ENCODE data around the gene CAP2.
"Not testable (repeated sequence)": the region's sequence is repeated elsewhere in the genome, so short reads cannot be mapped to it uniquely, and the experiment has no call there.

Gene CAP2

GRCh38 chr6:17580518-17581048 is 187.2 kb downstream of the CAP2 start:
- no peak for DNase-seq (ENCODE audit: low read depth in 2 of 2)

DNA sequence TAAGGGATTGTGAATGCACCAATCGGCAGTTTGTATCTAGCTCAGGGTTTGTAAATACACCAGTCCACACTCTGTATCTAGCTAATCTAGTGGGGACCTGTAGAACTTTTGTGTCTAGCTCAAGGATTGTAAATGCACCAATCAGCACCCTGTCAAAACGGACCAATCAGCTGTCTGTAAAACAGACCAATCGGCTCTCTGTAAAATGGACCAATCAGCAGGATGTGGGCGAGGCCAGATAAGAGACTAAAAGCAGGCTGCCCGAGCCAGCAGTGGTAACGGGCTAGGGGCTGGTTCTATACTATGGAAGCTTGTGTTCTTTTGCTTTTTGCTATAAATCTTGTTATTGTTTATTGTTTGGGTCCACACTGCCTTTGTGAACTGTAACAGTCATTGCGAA is 187.9 kb downstream of the CAP2 start:
- not testable (repeated sequence) for DNase-seq (ENCODE audit: low read depth in 2 of 2)

DNA sequence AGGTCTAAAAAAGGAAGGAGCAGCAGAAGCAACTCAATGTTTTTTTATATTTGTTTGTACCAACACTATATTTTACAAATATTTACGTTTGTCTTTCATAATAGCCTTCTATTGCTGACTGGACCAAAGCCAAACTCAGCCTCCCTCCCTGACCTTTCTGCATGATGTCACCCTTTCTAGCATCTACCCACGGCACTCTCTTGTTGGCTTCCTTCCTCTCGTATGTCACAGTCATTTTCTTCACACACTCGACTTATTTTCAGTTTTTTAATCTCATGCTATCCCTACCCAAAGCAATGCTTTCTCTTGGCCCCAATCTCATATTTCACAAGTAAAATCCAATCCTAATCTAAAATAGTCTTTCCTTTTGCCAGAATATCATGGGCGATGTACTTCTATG is 190.4 kb downstream of the CAP2 start:
- no peak for DNase-seq (ENCODE audit: low read depth in 2 of 2)

DNA sequence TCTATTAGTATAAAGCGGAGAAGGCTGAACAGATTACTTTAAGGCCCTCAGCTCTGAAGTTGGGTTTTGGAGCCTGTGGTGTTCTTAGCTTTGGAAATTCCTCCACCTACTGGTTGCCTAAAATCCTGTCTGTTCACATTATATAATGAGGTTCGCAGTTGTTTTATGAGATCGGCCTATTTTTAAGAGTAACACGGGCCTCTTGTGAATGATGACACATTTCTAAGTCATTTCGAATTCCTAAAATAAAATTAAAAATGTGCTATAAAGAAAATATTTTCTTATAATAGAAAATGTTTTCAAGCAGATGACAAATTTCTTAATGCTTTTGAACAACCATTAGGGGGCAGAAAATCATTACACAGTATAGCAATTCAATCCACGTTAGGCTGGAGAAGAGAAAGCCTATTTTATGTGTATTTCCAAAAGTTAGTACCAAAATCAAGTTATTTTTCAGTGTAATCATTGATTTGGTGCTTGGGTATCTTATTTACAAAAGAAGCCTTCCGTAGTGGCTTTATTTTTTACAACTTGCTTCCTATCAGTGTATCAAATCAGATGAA is 190.9 kb downstream of the CAP2 start:
- no peak for DNase-seq (ENCODE audit: low read depth in 2 of 2)

DNA sequence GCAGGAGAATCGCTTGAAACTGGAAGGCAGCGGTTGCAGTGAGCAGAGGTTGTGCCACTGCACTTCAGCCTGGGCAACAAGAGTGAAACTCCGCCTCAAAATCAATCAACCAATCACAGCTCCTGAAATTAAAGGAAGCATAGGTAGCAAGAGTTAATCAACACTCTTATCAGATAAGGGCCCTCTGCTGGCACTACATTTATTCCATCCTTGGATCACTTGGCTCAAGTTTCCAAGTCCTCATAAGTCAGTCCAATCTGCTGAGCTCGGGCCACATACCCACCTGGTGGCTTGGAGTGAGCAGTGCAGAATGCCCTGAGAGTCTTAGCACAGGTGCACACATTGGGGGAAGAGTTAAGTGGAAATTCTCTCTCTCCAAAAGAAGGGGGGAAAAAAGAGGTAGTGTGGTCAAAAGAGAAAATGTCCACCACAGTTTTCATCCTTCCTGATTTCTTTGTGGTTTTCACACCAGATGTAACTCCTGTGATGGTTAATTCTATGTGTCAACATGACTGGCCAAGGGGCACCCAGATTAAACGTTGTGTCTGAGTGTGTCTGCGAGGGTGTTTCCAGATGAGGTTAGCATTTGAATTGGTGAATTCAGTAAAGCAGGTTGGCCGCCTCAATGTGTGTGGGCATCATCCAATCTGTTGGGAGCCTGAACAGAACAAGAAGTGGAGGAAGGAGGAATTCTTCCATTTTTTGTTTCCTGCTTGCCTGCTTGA is 192.5 kb downstream of the CAP2 start:
- DNase-seq (ENCODE audit: low read depth in 2 of 2), result no peak

GRCh38 chr6:17586623-17587022 is 193.2 kb downstream of the CAP2 start:
- DNase-seq (ENCODE audit: low read depth in 2 of 2), result not testable (repeated sequence)

DNA sequence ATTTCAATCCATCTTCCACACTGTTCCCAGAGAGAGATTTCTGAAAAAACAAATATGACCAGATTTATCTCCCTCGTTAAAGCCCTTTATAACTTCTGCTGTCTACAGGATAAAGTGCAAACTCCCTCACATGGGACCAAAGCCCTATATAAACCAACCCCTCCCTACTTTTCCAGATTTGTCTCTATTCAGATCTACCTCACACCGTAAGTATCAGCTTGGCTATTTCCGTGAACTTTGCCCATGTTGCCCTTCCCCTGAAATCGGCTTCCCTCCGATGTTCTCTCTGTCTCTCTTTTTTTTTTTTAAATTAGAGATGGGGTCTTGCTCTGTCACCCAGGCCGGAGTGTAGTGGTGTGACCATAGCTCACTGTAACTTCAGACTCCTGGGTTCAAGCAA is 194.6 kb downstream of the CAP2 start:
- DNase-seq (ENCODE audit: low read depth in 2 of 2), result no peak

- DNase-seq (ENCODE audit: low read depth in 2 of 2), result no peak
Measured at GRCh38 chr6:17589406-17590096, 196.2 kb downstream of the CAP2 start.

DNA sequence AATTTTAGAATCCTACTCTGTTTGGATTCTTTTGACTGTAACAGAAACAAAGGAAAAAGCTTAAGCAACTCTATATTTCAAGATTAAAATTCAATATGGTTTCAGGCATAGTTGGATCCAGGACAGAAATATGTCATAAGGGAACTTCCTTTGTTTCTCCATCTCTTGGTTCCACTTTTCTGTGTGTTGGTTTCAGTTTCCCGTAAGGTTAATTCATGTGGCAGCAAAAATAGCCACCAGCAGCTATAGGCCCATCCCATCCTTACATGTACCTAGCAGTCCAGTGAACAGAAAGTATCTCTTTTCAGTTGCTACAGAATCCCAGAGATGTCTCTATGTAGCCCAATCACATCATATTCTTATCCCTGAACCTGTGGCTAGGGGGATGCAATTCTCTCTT is 197.9 kb downstream of the CAP2 start:
- no peak for DNase-seq (ENCODE audit: low read depth in 2 of 2)

GRCh38 chr6:17593246-17593645 is 199.9 kb downstream of the CAP2 start:
- DNase-seq (ENCODE audit: low read depth in 2 of 2), result no peak

- DNase-seq (ENCODE audit: low read depth in 2 of 2), result no peak
Measured at GRCh38 chr6:17596085-17596484, 202.7 kb downstream of the CAP2 start.

GRCh38 chr6:17599877-17600526 is 206.6 kb downstream of the CAP2 start, which contains the start of gene FAM8A1:
Gene FAM8A1, plus strand, starts transcription at chr6:17600302. Its CDS starts 108 bp downstream, at chr6:17600410.
- DNase-seq (ENCODE audit: low read depth in 2 of 2), result peak; percentile 94 to 96

DNA sequence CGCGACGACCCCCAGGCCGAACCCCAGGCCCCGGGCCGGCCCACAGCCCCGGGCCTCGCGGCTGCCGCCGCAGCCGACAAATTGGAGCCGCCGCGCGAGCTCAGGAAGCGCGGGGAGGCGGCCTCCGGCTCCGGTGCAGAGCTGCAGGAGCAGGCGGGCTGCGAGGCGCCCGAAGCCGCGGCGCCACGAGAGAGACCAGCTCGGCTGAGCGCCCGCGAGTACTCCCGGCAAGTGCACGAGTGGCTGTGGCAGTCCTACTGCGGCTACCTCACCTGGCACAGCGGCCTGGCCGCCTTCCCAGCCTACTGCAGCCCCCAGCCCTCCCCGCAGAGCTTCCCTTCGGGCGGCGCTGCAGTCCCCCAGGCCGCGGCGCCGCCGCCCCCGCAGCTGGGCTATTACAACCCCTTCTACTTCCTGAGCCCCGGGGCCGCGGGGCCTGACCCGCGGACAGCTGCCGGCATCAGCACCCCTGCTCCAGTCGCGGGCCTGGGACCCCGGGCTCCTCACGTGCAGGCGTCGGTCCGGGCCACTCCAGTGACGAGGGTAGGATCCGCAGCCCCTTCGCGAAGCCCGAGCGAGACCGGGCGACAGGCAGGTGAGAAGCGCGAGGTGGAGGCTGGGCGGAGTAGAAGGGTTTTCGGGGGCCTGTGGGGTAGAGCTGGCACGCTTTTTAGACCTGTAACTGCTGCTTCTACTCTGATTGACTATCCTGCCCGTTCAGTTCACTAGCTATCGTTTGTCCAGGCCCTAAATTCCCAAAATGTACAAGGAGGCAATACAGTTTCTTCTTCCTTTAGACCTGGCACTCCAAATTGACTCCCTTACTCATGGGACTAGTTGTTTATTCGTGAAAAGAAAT is 207.4 kb downstream of the CAP2 start:
- DNase-seq (ENCODE audit: low read depth in 2 of 2), result peak in 1 of 2 donors; percentile 18

DNA sequence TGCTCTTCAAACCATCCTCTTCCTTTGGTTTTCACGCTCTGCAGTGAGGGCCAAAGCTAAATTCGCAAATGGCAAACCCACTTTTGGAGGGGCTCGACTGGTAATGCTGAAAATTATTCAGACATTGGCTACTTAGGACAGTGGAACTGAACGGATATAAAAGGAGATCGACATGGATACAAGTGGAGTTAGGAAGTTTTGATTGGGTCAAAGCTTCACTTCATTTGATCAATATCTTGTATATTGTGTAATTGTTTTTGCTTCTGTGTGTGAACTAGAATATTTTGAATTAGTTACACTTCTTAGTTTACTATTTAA is 207.9 kb downstream of the CAP2 start:
- DNase-seq (ENCODE audit: low read depth in 2 of 2), result no peak

DNA sequence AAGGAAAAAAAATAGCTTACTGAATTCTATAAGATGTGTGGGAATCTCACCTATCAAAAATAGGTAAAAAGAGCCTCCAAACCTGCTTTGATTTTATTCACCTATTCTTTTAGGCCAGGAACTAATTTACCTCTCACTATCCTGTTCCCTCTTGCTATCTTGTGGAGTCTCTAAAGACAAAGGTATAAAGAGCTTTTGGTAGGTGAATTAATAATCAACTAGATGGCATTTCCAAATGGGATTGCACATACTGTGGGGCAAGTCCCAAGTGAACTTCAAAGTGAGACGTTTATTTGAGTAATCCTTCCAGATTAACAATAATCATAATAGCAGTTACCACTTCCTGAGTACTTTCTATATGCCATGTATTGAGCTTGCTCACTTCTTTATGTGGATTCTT is 209.5 kb downstream of the CAP2 start:
- DNase-seq (ENCODE audit: low read depth in 2 of 2), result no peak

GRCh38 chr6:17606606-17607005 is 213.2 kb downstream of the CAP2 start:
- DNase-seq (ENCODE audit: low read depth in 2 of 2), result no peak
